LNCAP (cell line): ENCODE measurements around the gene LGALS4.

Source experiments
- TF ChIP-seq, protein P1 (sequence below): fragments of 450-650 bp; IDR thresholded peaks from 2 replicates; pipeline ENCODE4 v1.5.1; 2017; ENCODE audit warnings: mild to moderate bottlenecking

The LGALS4 gene

DNA sequence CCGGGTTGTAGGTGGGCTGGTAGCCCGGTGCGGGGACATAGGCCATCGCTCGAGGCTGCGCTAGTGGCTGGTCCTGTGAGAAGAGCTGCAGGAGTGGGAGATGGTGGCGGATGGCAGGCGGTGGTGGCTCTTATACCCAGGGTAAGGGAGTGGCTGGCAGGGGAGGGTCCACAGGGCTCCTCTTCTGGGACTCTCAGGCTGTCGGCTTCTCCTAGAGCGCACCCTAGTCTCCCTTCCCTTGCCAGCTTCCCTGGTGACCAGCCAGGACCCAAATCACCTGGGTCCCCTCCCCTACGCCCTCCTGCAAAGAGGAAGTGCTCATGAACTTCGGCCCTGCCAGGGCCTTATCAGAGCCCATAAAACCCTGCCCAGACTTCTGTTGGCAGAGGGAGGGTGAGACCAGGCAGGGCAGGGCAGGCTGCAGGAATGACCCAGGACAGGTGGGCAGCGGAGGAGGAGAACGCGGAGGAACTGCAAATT lies at the start of gene LGALS4:
Gene LGALS4, minus strand, starts transcription at position 105 of the 480 bp plus-strand sequence. Its CDS starts 59 bp downstream, at position 46.
- TF ChIP-seq, protein P1, sequence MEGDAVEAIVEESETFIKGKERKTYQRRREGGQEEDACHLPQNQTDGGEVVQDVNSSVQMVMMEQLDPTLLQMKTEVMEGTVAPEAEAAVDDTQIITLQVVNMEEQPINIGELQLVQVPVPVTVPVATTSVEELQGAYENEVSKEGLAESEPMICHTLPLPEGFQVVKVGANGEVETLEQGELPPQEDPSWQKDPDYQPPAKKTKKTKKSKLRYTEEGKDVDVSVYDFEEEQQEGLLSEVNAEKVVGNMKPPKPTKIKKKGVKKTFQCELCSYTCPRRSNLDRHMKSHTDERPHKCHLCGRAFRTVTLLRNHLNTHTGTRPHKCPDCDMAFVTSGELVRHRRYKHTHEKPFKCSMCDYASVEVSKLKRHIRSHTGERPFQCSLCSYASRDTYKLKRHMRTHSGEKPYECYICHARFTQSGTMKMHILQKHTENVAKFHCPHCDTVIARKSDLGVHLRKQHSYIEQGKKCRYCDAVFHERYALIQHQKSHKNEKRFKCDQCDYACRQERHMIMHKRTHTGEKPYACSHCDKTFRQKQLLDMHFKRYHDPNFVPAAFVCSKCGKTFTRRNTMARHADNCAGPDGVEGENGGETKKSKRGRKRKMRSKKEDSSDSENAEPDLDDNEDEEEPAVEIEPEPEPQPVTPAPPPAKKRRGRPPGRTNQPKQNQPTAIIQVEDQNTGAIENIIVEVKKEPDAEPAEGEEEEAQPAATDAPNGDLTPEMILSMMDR, result no peak

GRCh38 chr19:38861368-38861767 lies 48.6 kb upstream of the LGALS4 start:
- TF ChIP-seq, protein P1, result no peak

GRCh38 chr19:38856813-38857212 lies 44.1 kb upstream of the LGALS4 start:
- TF ChIP-seq, protein P1, result no peak

DNA sequence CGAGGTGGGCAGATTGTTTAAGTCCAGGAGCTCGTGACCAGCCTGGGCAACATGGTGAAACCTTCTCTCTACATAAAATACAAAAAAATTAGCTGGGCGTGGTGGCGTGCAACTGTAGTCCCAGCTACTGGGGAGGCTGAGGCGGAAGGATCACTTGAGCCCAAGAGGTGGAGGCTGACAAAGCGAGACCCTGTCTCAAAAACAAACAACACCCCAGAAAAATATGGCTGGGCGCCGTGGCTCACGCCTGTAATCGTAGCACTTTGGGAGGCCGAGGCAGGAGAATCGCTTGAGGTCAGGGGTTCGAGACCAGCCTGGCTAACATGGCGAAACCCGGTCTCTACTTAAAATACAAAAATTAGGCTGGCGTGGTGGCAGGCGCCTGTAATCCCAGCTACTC lies 40.5 kb upstream of the LGALS4 start:
- TF ChIP-seq, protein P1, result no peak

DNA sequence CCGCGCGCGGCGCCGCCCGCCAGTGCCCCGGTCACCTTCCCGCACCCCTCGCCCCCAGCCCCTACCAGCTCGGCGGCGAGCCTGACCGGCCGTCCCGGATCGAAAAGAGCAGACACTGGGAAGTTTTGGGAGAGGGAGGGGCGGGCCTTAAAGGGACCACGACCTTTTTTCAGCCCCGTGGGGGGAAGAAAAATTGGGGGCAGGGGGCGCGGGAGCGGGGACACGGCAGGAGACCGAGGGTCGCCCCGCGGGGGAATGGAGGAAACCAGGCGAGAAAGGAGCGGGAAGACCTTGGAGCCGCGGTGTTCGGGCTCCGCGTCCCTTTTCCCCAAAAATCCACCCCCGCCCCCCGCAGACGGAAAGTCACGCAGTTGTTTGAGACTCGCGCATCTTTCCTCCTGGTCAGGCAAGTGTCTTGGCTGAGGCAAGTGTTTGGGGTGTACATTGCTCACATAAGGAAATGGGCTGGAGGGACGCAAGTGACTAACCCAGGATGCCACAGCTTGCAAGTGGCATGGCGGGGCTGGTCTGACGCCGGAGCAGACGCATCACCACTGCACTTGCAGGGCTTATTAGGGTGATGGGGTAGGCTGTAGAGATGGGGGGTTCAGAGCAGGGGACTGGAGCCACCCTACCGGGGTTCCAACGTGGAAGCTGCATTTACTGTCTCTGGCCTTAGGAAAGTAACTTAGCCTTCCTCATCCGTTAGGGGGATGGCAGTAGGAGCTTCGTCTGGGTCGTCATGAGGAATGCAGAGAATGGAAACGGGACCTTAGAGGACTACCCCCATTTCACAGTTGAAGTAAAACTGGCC lies 39.7 kb upstream of the LGALS4 start:
- TF ChIP-seq, protein P1, result no peak

- TF ChIP-seq, protein P1, result no peak
Measured at GRCh38 chr19:38851622-38852230, 39.0 kb upstream of the LGALS4 start.

GRCh38 chr19:38850976-38851621 lies 38.4 kb upstream of the LGALS4 start:
- TF ChIP-seq, protein P1, result no peak
